B cell (primary cell): ENCODE data around the gene C1orf56. TPM values are rescaled to one million over a fixed set of nuclear protein-coding genes. Genes with fewer than 3 reads are reported as not detected.

ENCODE experiments used
- ATAC-seq: fragments of 200-7000 bp; cut with Tn5 transposase; one replicate; pipeline ENCODE4 v1.10.0; 2021; ENCODE audit warnings: low read depth, mild to moderate bottlenecking, moderate number of reproducible peaks, moderate library complexity
- CTCF ChIA-PET: fragments of 350-600 bp; sonication (Branson Sonifier 250); formaldehyde crosslinking; loops from one replicate; lab custom pipeline; 2021; ENCODE audit warnings: antibody characterized with exemption, inconsistent platforms; lab: Charles Lee
- POLR2A ChIA-PET: fragments of 350-600 bp; sonication (Branson Sonifier 250); formaldehyde crosslinking; loops from one replicate; lab custom pipeline; 2021; ENCODE audit warnings: antibody characterized with exemption; lab: Charles Lee
- DNase-seq: peaks from one replicate; pipeline ENCODE4 v3.0.0; 2013
- H2AFZ ChIP-seq: 2 replicates; pipeline ENCODE4 v1.6.1; 2012; ENCODE audit warnings: mild to moderate bottlenecking, low read depth, low read length; ENCODE audit not compliant: insufficient read depth, poor library complexity, severe bottlenecking
- H3K27ac ChIP-seq, 2 donors: 1 replicate in 1 of 2; 2 replicates in 1 of 2; pipeline ENCODE4 v1.5.1; 2012 to 2013; ENCODE audit warnings: low read length in 2 of 2, mild to moderate bottlenecking in 2 of 2, moderate library complexity in 1 of 2
- H3K27me3 ChIP-seq, 4 experiments: fragments of 200-600 bp in 1 of 4; sonication (generic) in 1 of 4; replicated peaks in 1 of 4; 1 replicate in 2 of 4; 2 replicates in 2 of 4; pipeline versions ENCODE4 v1.6.1 to v1.7.0; 2013 to 2016; ENCODE audit warnings: low read length in 3 of 4, mild to moderate bottlenecking in 2 of 4, mixed read lengths in 1 of 4, moderate library complexity in 1 of 4; ENCODE audit not compliant: insufficient read depth in 4 of 4, control insufficient read depth in 3 of 4; ENCODE audit errors: control extremely low read depth in 1 of 4
- H3K36me3 ChIP-seq, 2 experiments: replicated peaks in 1 of 2; 1 replicate in 1 of 2; 2 replicates in 1 of 2; pipeline versions ENCODE4 v1.6.1 to v1.7.1; 2013; ENCODE audit warnings: low read length in 1 of 2; ENCODE audit not compliant: insufficient read depth in 2 of 2, control insufficient read depth in 1 of 2; ENCODE audit errors: control extremely low read depth in 1 of 2, extremely low read depth in 1 of 2
- H3K4me1 ChIP-seq, 2 donors: fragments of 200-600 bp in 1 of 2; sonication (generic) in 1 of 2; 1 replicate in 1 of 2; 2 replicates in 1 of 2; pipeline versions ENCODE4 v1.5.1 to v1.6.1; 2013 to 2017; ENCODE audit warnings: low read length in 2 of 2; ENCODE audit not compliant: control insufficient read depth in 2 of 2, insufficient read depth in 2 of 2
- H3K4me2 ChIP-seq: replicated peaks from 2 replicates; pipeline ENCODE3; 2012; ENCODE audit warnings: mild to moderate bottlenecking, low read depth, low read length; ENCODE audit not compliant: poor library complexity, severe bottlenecking
- H3K4me3 ChIP-seq, 5 experiments: fragments of 200-600 bp in 1 of 5; sonication (generic) in 1 of 5; 1 replicate in 3 of 5; 2 replicates in 2 of 5; pipeline versions ENCODE4 v1.5.1 to v1.7.0; 2011 to 2016; ENCODE audit warnings: low read length in 4 of 5, mild to moderate bottlenecking in 4 of 5, low read depth in 2 of 5, control low read depth in 1 of 5, moderate library complexity in 1 of 5; ENCODE audit not compliant: insufficient read depth in 1 of 5; ENCODE audit errors: control extremely low read depth in 1 of 5, extremely low read depth in 1 of 5
- H3K79me2 ChIP-seq: fragments of 200-600 bp; sonication (generic); one replicate; pipeline ENCODE4 v1.6.0; 2016; ENCODE audit warnings: low read length; ENCODE audit not compliant: control insufficient read depth, insufficient read depth
- H3K9ac ChIP-seq: fragments of 200-600 bp; sonication (generic); 2 replicates; pipeline ENCODE4 v1.6.1; 2017; ENCODE audit warnings: mild to moderate bottlenecking, low read length, moderate library complexity
- H3K9me3 ChIP-seq, 3 donors: one replicate each; pipeline versions ENCODE4 v1.6.1 to v1.7.1; 2013; ENCODE audit warnings: low read length in 2 of 3; ENCODE audit not compliant: control insufficient read depth in 2 of 3, insufficient read depth in 1 of 3; ENCODE audit errors: control extremely low read depth in 1 of 3
- H4K20me1 ChIP-seq: 2 replicates; pipeline ENCODE4 v1.6.0; 2012; ENCODE audit warnings: mild to moderate bottlenecking, low read length; ENCODE audit not compliant: insufficient read depth, control insufficient read depth, poor library complexity, severe bottlenecking
- H3K27ac Mint-ChIP-seq: one replicate; pipeline ENCODE4 v1.8.0; 2021; ENCODE audit warnings: mixed read lengths
- H3K27me3 Mint-ChIP-seq: one replicate; pipeline ENCODE4 v1.8.0; 2021; ENCODE audit warnings: mixed read lengths
- H3K4me1 Mint-ChIP-seq: one replicate; pipeline ENCODE4 v1.8.0; 2021; ENCODE audit warnings: mixed read lengths
- H3K4me3 Mint-ChIP-seq: one replicate; pipeline ENCODE4 v1.8.0; 2021; ENCODE audit warnings: mixed read lengths
- H3K9me3 Mint-ChIP-seq: one replicate; pipeline ENCODE4 v1.8.0; 2022; ENCODE audit warnings: mixed read lengths; ENCODE audit not compliant: insufficient read depth
- EZH2 ChIP-seq: IDR thresholded peaks from 2 replicates; pipeline ENCODE4 v1.6.1; 2012; ENCODE audit warnings: borderline replicate concordance, low read depth, mild to moderate bottlenecking, moderate library complexity, low read length; ENCODE audit not compliant: insufficient read depth, poor library complexity, severe bottlenecking
- WGBS: methylation state at CpG from one replicate; pipeline ENCODE4 v1.1.5; 2013; ENCODE audit warnings: missing lambda C conversion rate; ENCODE audit not compliant: insufficient coverage; 5-methylcytosine and 5-hydroxymethylcytosine counted together
- intact Hi-C: fragments of 100-400 bp; cut with micrococcal nuclease; formaldehyde crosslinking; loops from one replicate; pipeline ENCODE4 v1.10.0; 2022
- polyA plus RNA-seq: library from polyadenylated mRNA; depleted of rRNA; stranded (reverse); fragments of >200 nt; gene quantifications from 2 replicates; pipeline ENCODE4 v1.2.3, GENCODE V29; 2012
- total RNA-seq, 2 donors: library from RNA; stranded (reverse); fragments of 120-200 nt in 1 of 2; gene quantifications; 1 replicate in 1 of 2; 2 replicates in 1 of 2; pipeline versions ENCODE4 v1.2.3 to v1.2.4, GENCODE V29; 2013 to 2022
- TF ChIP-seq, protein P1 (sequence below): fragments of 200-600 bp; IDR thresholded peaks from one replicate; pipeline ENCODE4 v1.8.0; 2022; ENCODE audit warnings: antibody characterized with exemption, mild to moderate bottlenecking

The C1orf56 gene
- total and polyA plus RNA-seq, 2 donors (not counting 1 experiment from before 2014, with no cell fraction given) = 2.4 to 4.5 TPM

DNA sequence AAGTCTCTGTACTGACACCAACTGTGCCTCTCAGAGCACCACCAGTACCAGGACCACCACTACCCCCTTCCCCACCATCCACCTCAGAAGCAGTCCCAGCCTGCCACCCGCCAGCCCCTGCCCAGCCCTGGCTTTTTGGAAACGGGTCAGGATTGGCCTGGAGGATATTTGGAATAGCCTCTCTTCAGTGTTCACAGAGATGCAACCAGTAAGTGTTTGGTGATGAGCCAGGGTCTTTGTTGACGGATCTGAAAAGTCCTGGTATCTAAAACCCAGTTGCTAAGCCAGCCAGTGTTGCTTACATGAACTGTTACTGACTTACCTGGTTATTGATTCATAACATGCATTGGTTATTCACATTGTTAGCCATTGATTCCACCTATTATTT, 1.1 kb downstream of the C1orf56 start:
- POLR2A ChIA-PET = interaction anchor here (1.0 to 3.9 kb wide), 4 partner anchors 10 to 42 kb away, joined by 3 to 29 read pairs (median 8); partner anchors contain the start of genes CDC42SE1 and GABPB2

DNA sequence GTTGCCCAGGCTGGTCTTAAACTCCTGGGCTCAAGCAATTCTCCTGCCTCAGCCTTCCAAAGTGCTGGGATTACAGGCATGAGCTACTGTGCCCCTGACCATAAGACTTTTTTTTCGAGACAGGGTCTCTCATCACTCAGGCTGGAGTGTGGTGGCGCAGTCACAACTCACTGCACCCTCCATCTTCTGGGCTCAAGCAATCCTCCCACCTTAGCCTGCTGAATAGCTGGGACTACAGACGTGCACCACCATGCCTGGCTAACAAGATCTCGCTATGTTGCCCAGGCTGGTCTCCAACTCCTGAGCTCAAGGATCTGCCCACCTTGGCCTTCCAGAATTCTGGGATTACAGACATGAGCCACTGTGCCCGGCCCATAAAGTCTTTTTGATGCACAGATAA, 1.9 kb downstream of the C1orf56 start:
- ATAC-seq (no peak), DNase-seq (peak; percentile 26)
- no peak overlapping the region for H2AFZ ChIP-seq
- H3K9me3 Mint-ChIP-seq = no peaks in the 10 kb centered on the region
- peak overlapping the region; percentile 84 for H3K27ac Mint-ChIP-seq
- CTCF ChIA-PET = interaction anchor here (1.7 to 5.7 kb wide), 4 partner anchors 10 to 25 kb away, joined by 6 to 63 read pairs (median 16); partner anchors contain the start of genes CDC42SE1, GABPB2 and MLLT11
- peaks cover 0 to 40% of the 10 kb centered on the region in 2 experiments for H3K36me3 ChIP-seq
- H3K27me3 ChIP-seq = no peaks in the 10 kb centered on the region
- TF ChIP-seq EZH2 = no peak
- TF ChIP-seq, protein P1, sequence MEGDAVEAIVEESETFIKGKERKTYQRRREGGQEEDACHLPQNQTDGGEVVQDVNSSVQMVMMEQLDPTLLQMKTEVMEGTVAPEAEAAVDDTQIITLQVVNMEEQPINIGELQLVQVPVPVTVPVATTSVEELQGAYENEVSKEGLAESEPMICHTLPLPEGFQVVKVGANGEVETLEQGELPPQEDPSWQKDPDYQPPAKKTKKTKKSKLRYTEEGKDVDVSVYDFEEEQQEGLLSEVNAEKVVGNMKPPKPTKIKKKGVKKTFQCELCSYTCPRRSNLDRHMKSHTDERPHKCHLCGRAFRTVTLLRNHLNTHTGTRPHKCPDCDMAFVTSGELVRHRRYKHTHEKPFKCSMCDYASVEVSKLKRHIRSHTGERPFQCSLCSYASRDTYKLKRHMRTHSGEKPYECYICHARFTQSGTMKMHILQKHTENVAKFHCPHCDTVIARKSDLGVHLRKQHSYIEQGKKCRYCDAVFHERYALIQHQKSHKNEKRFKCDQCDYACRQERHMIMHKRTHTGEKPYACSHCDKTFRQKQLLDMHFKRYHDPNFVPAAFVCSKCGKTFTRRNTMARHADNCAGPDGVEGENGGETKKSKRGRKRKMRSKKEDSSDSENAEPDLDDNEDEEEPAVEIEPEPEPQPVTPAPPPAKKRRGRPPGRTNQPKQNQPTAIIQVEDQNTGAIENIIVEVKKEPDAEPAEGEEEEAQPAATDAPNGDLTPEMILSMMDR = no peak
- no peaks in the 10 kb centered on the region for H3K27me3 Mint-ChIP-seq
- H3K4me1 ChIP-seq = peaks cover 22 to 36% of the 10 kb centered on the region in 2 donors
- peaks cover 6% of the 10 kb centered on the region for H4K20me1 ChIP-seq
- H3K4me2 ChIP-seq = no peak overlapping the region
- POLR2A ChIA-PET = interaction anchor here (0.7 to 3.9 kb wide), 2 partner anchors 9 to 11 kb away, joined by 3 to 29 read pairs; partner anchors contain the start of genes CDC42SE1 and MLLT11
- no peaks in the 10 kb centered on the region for H3K9me3 ChIP-seq
- peaks cover 16% of the 10 kb centered on the region for H3K79me2 ChIP-seq
- H3K4me3 Mint-ChIP-seq = peak overlapping the region; percentile 27
- 93% methylated on average over 2 of the region's 5 CpGs for WGBS
- H3K4me1 Mint-ChIP-seq = peaks cover 44% of the 10 kb centered on the region
- intact Hi-C loops = no loop called here
- no peak overlapping the region for H3K4me3 ChIP-seq
- H3K9ac ChIP-seq = no peak overlapping the region
- H3K27ac ChIP-seq = peak overlapping the region in 1 of 2 donors; percentile 53

More for the DNA sequence above, 1.1 kb downstream of the C1orf56 start:
- DNase-seq (no peak), ATAC-seq (no peak)
- peak overlapping the region; percentile 96 for H3K4me3 Mint-ChIP-seq
- no peaks in the 10 kb centered on the region for H3K9me3 Mint-ChIP-seq
- no peaks in the 10 kb centered on the region for H3K9me3 ChIP-seq
- H3K36me3 ChIP-seq = peaks cover 0 to 32% of the 10 kb centered on the region in 2 experiments
- H3K4me1 Mint-ChIP-seq = peaks cover 43% of the 10 kb centered on the region
- intact Hi-C loops = loop anchor here (1.0 kb wide), 2 partner anchors 8 to 23 kb away; no protein-coding TSS in a partner anchor
- TF ChIP-seq, protein P1 = peak; percentile 48
- TF ChIP-seq EZH2 = no peak
- no peaks in the 10 kb centered on the region for H3K27me3 ChIP-seq
- peaks cover 13% of the 10 kb centered on the region for H3K79me2 ChIP-seq
- peak overlapping the region; percentile 71 to 75 for H3K27ac ChIP-seq
- H4K20me1 ChIP-seq = peaks cover 6% of the 10 kb centered on the region
- WGBS = no CpG with 5 or more reads among the region's 3 CpGs
- no peaks in the 10 kb centered on the region for H3K27me3 Mint-ChIP-seq
- H3K4me1 ChIP-seq = peaks cover 20 to 30% of the 10 kb centered on the region in 2 donors
- peak overlapping the region; percentile 94 for H3K27ac Mint-ChIP-seq
- H3K9ac ChIP-seq = peak overlapping the region; percentile 85
- peak overlapping the region; percentile 84 for H2AFZ ChIP-seq
- peak overlapping the region; percentile 93 for H3K4me2 ChIP-seq
- CTCF ChIA-PET = interaction anchor here (0.5 to 5.7 kb wide), 12 partner anchors 11 to 520 kb away, joined by 3 to 63 read pairs (median 5); partner anchors contain the start of genes CDC42SE1, GABPB2, MLLT11 and TNFAIP8L2
- H3K4me3 ChIP-seq = peak overlapping the region in 4 of 5 experiments; percentile 92 to 97 (median 94)
